A549 (cell line): Measurements from ENCODE around the gene NAA25.

Experiments
- CBX2 ChIP-seq: fragments of 200-600 bp; sonication (generic); IDR thresholded peaks from 2 replicates; pipeline ENCODE4 v1.6.1; 2016; ENCODE audit warnings: low read depth, mild to moderate bottlenecking, borderline replicate concordance
- CTCF ChIP-seq: fragments of >200 bp; sonication (Bioruptor Twin); formaldehyde crosslinking; IDR thresholded peaks from 3 replicates; pipeline ENCODE4 v1.5.1; 2016
- ELK1 ChIP-seq: fragments of 150-350 bp; IDR thresholded peaks from 2 replicates; pipeline ENCODE4 v1.6.1; 2014; ENCODE audit warnings: low read depth, mild to moderate bottlenecking, low read length
- EP300 ChIP-seq, 2 experiments: fragments of >200 bp; sonication (Bioruptor Twin); formaldehyde crosslinking; IDR thresholded peaks; 2 replicates in 1 of 2; 3 replicates in 1 of 2; pipeline ENCODE4 v1.6.1; 2016 to 2017
- FOSL2 ChIP-seq, 2 experiments: fragments of 450-650 bp in 1 of 2; fragments of >200 bp in 1 of 2; sonication (Bioruptor Twin) in 1 of 2; formaldehyde crosslinking; IDR thresholded peaks; 2 replicates each; pipeline versions ENCODE4 v1.5.0 to v1.6.1; 2016 to 2020; ENCODE audit warnings: mild to moderate bottlenecking in 1 of 2, moderate library complexity in 1 of 2
- JUN ChIP-seq, 2 experiments: fragments of >200 bp; sonication (Bioruptor Twin); formaldehyde crosslinking; IDR thresholded peaks; 2 replicates in 1 of 2; 3 replicates in 1 of 2; pipeline ENCODE4 v1.6.1; 2016 to 2017
- JUNB ChIP-seq: fragments of >200 bp; sonication (Bioruptor Twin); formaldehyde crosslinking; IDR thresholded peaks from 2 replicates; pipeline ENCODE4 v1.6.1; 2016
- MAX ChIP-seq: IDR thresholded peaks from 2 replicates; pipeline ENCODE4 v1.6.1; 2012
- NPAS2 ChIP-seq: fragments of 250-450 bp; sonication (Bioruptor Pico); IDR thresholded peaks from 2 replicates; pipeline ENCODE4 v1.8.0; 2022; ENCODE audit warnings: mild to moderate bottlenecking, moderate library complexity, borderline replicate concordance
- PBX3 ChIP-seq: IDR thresholded peaks from 2 replicates; pipeline ENCODE4 v1.6.1; 2012
- POLR2A ChIP-seq: IDR thresholded peaks from 2 replicates; pipeline ENCODE4 v1.6.1; 2012; ENCODE audit warnings: mild to moderate bottlenecking, low read length
- RAD21 ChIP-seq, 2 experiments: fragments of >200 bp in 1 of 2; sonication (Bioruptor Twin) in 1 of 2; formaldehyde crosslinking in 1 of 2; IDR thresholded peaks in 1 of 2; conservative IDR thresholded peaks in 1 of 2; 2 replicates in 1 of 2; 3 replicates in 1 of 2; pipeline ENCODE4 v1.6.1; 2012 to 2018; ENCODE audit warnings: inconsistent platforms in 1 of 2
- REST ChIP-seq: fragments of 200-600 bp; sonication (generic); IDR thresholded peaks from 2 replicates; pipeline ENCODE4 v1.6.1; 2016; ENCODE audit warnings: antibody characterized with exemption, mild to moderate bottlenecking, moderate library complexity
- SREBF2 ChIP-seq: fragments of 450-650 bp; IDR thresholded peaks from 2 replicates; pipeline ENCODE4 v1.6.1; 2014; ENCODE audit warnings: mild to moderate bottlenecking, moderate library complexity

- no peak for TF ChIP-seq POLR2A
- no peak for TF ChIP-seq CTCF
- TF ChIP-seq REST, result no peak
- TF ChIP-seq RAD21 (conservative IDR thresholded peaks at IDR 0.05 in 1 of 2, IDR thresholded peaks at IDR 0.05 in 1 of 2), result no peak
- TF ChIP-seq JUN (IDR thresholded peaks at IDR 0.05), result peak; percentile 27 to 47; a peak in 2 of 5 replicates
- no peak for TF ChIP-seq ELK1
- TF ChIP-seq EP300 (IDR thresholded peaks at IDR 0.05), result no peak
- TF ChIP-seq NPAS2 (CRISPR knock-in tag), result no peak
- TF ChIP-seq CBX2, result no peak
- no peak for TF ChIP-seq PBX3
- no peak for TF ChIP-seq SREBF2
- TF ChIP-seq JUNB, result no peak
- peak; percentile 28; the same call in 1 of the 2 replicates for TF ChIP-seq MAX
- TF ChIP-seq FOSL2 (IDR thresholded peaks at IDR 0.05), result peak; percentile 45; the same call in 1 of the 2 replicates
- TF ChIP-seq FOSL2 (CRISPR knock-in tag; IDR thresholded peaks at IDR 0.05), result peak; percentile 86
These were observed 4.0 kb upstream of the NAA25 start for GRCh38 chr12:112112409-112113133.
